Activated naive CD8-positive, alpha-beta T cell treated with anti-CD3 and anti-CD28 coated beads for 36 hours (primary cell): ENCODE measurements around the gene C19orf67. TPM values are rescaled to one million over a fixed set of nuclear protein-coding genes. Genes with fewer than 3 reads are reported as not detected.
A peak's percentile ranks its signal among the peaks of the same experiment; 100 is the strongest.
"Not testable (repeated sequence)": the region's sequence is repeated elsewhere in the genome, so short reads cannot be mapped to it uniquely, and the experiment has no call there.

Experiments
- DNase-seq: peaks from one replicate; pipeline ENCODE4 v3.0.0; 2021
- H3K27ac Mint-ChIP-seq: one replicate; pipeline ENCODE4 v1.8.0; 2022; ENCODE audit warnings: mild to moderate bottlenecking, moderate library complexity, mixed read lengths
- H3K27me3 Mint-ChIP-seq: one replicate; pipeline ENCODE4 v1.8.0; 2022; ENCODE audit warnings: mild to moderate bottlenecking, mixed read lengths
- H3K36me3 Mint-ChIP-seq: one replicate; pipeline ENCODE4 v1.8.0; 2021; ENCODE audit warnings: mild to moderate bottlenecking, mixed read lengths
- H3K4me1 Mint-ChIP-seq: one replicate; pipeline ENCODE4 v1.8.0; 2021; ENCODE audit warnings: mixed read lengths
- H3K4me3 Mint-ChIP-seq: one replicate; pipeline ENCODE4 v1.8.0; 2022; ENCODE audit warnings: mild to moderate bottlenecking, moderate library complexity, mixed read lengths
- H3K9me3 Mint-ChIP-seq: one replicate; pipeline ENCODE4 v1.8.0; 2022; ENCODE audit warnings: mixed read lengths
- total RNA-seq, 2 experiments: library from RNA; stranded (reverse); gene quantifications; one replicate each; pipeline ENCODE4 v1.2.3, GENCODE V29; 2021

C19orf67 gene
- total RNA-seq, 2 experiments from 2014 or later = not detected

DNA sequence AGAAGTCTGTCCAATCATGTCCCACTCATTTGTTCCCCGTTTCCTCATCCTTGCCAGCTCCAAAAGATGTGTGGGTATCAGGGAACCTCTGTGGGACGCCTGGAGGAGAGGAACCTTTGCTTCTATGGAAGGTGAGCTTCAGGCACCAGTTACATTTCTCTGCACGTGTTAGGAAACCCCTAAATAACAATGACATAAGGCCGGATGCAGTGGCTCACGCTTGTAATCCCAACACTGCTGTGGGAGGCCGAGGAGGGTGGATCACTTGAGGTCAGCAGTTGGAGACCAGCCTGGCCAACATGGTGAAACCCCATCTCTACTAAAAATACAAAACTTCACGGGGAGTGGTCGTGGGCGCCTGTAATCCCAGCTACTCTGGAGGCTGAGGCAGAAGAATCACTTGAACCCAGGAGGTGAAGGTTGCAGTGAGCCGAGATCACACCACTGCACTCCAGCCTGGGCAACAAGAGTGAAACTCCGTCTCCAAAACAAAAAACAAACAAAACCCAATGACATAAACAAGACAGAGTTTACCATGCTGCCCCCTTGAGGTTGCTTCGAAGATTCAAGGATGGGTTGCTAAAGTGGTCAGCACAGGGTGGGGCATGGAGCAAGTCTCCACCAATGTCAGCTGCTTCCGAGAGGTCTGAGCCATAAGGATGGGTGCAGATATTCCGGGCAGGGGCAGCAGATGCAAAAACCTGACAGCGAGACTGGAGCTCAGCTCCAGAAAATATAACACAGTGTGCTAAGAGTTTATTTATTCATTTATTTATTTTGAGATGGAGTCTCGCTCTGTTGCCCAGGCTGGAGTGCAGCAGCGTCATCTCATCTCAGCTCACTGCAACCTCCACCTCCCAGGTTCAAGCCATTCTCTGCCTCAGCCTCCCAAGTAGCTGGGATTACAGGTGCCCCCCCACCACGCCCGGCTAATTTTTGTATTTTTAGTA lies 42.6 kb downstream of the C19orf67 start:
- H3K4me3 Mint-ChIP-seq, H3K27me3 Mint-ChIP-seq, H3K9me3 Mint-ChIP-seq, H3K4me1 Mint-ChIP-seq, DNase-seq: not testable (repeated sequence)
- peaks cover 23% of the 10 kb centered on the region for H3K36me3 Mint-ChIP-seq
- H3K27ac Mint-ChIP-seq = peak overlapping the region; percentile 51

DNA sequence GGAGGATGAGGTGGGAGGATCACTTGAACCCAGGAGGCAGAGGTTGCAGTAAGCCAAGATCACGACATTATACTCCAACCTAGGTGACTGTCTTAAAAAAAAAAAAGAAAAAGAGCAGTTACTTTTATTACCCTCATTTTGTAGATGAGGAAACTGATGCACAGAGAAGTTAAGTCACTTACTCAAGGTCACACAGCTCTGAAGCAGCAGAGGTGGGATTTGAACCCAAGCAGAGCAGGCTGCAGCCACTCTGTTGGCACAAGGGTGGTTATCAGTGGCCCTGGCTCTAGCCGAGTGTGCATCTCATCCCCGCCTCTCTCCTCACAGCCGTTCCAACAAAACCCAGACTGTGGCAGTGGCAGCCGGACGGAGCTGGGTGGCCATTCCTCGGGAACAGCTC lies 46.4 kb downstream of the C19orf67 start:
- H3K27ac Mint-ChIP-seq = no peak overlapping the region
- peaks cover 15% of the 10 kb centered on the region for H3K36me3 Mint-ChIP-seq
- H3K4me3 Mint-ChIP-seq = no peak overlapping the region
- H3K4me1 Mint-ChIP-seq = peaks cover 8% of the 10 kb centered on the region
- DNase-seq = no peak
- H3K9me3 Mint-ChIP-seq = no peaks in the 10 kb centered on the region
- no peaks in the 10 kb centered on the region for H3K27me3 Mint-ChIP-seq

DNA sequence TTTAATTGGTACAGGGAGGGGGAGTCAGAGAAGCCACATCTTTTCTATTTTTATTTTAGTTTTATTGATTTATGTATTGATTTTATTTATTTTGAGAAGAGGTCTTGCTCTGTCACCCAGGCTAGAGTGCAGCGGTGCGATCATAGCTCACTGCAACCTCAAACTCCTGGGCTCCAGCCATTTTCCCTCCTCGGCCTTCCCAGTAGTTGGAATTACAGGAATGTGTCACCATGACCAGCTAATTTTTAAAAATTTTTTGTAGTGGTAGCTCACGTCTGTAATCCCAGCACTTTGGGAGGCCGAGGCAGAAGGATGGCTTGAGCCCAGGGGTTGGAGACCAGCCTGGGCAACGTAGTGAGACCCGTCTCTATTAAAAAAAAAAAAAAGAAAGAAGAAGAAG lies 49.9 kb downstream of the C19orf67 start:
- Mint-ChIP-seq H3K4me1 (peaks cover 23% of the 10 kb centered on the region), H3K9me3 (no peaks in the 10 kb centered on the region), H3K36me3 (peaks cover 19% of the 10 kb centered on the region), H3K4me3 (no peak overlapping the region), H3K27ac (no peak overlapping the region), H3K27me3 (no peaks in the 10 kb centered on the region)
- no peak for DNase-seq

DNA sequence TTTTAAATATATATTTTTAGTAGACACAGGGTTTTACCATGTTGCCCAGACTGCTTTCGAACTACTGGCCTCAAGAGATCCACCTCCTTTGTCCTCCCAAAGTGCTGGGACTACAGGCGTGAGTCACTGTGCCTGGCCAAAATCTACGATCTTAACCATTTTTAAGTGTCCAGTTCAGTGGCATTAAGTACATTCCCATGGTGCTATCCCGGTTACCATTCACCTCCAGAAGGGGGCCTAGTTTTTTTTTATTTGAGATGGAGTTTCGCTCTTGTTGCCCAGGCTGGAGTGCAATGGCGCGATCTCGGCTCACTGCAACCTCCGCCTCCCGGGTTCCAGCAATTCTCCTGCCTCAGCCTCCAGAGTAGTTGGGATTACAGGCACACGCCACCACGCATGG lies 50.4 kb downstream of the C19orf67 start:
- DNase-seq, H3K9me3 Mint-ChIP-seq, H3K27ac Mint-ChIP-seq, H3K27me3 Mint-ChIP-seq, H3K4me3 Mint-ChIP-seq: not testable (repeated sequence)
- H3K36me3 Mint-ChIP-seq = peaks cover 19% of the 10 kb centered on the region
- H3K4me1 Mint-ChIP-seq = peaks cover 26% of the 10 kb centered on the region

DNA sequence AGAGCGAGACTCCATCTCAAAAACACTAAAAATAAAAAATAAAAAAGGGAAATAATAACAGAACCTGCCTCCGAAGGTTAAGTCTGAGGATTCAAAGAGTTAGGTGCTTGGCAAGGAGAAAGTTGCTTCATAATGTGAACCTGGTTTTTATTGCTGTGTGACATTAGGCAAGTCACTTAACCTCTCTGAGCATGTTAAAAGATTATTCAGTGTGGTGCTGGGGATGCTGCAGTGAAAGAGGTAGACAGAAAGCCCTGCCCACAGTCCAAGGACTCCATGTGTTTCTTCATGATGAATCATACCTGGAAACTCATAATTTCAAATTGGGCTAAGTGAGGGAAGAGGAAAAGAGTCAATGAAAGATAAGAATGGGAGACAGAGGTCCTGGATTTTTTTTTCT lies 51.6 kb downstream of the C19orf67 start:
- DNase-seq = no peak
- peak overlapping the region; percentile 24 for H3K4me3 Mint-ChIP-seq
- H3K4me1 Mint-ChIP-seq = peaks cover 26% of the 10 kb centered on the region
- no peaks in the 10 kb centered on the region for H3K27me3 Mint-ChIP-seq
- H3K36me3 Mint-ChIP-seq = peaks cover 18% of the 10 kb centered on the region
- peak overlapping the region; percentile 57 for H3K27ac Mint-ChIP-seq
- no peaks in the 10 kb centered on the region for H3K9me3 Mint-ChIP-seq

DNA sequence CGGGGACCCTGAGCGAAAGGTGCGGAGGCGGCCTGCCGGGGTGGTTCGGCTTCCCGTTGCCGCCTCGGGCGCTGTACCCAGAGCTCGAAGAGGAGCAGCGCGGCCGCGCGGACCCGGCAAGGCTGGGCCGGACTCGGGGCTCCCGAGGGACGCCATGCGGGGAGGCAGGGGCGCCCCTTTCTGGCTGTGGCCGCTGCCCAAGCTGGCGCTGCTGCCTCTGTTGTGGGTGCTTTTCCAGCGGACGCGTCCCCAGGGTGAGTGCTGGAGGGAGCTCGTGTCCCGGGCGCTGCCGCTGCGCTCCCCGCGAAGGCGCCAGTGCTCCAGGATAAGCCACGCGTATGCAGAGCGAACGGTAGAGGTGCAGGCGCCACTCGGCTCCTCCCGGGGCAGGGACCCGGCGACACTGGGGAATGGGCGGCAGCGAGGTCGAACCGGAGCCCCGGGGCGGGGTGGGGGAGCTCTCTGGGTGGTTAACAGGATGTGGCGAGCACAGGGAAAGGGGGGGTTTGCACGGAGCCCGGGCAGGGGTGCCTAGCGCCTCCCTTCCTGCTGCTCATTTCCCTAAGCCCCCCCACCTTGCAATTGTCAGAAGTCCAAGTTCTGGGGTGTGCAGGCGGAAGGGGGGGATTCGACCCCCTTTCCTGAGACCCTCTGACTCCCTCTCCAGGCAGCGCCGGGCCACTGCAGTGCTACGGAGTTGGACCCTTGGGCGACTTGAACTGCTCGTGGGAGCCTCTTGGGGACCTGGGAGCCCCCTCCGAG lies 53.7 kb downstream of the C19orf67 start, which contains the start of gene IL27RA:
IL27RA (plus strand) TSS at position 44 of the 762 bp plus-strand sequence; CDS start at position 155, 111 bp downstream.
- peak within 1 kb of the TSS; percentile 88 for H3K27ac Mint-ChIP-seq
- H3K9me3 Mint-ChIP-seq = no peaks in the 10 kb centered on the region
- peaks cover 14% of the 10 kb centered on the region for H3K36me3 Mint-ChIP-seq
- H3K27me3 Mint-ChIP-seq = no peaks in the 10 kb centered on the region
- peaks cover 26% of the 10 kb centered on the region for H3K4me1 Mint-ChIP-seq
- peak within 1 kb of the TSS; percentile 94 for H3K4me3 Mint-ChIP-seq
- DNase-seq = peak; percentile 80

Other genes starting within 250 kb of the C19orf67 start
- under 1 TPM; 0.70 to 0.80 TPM for gene NANOS3, start 208.6 kb downstream of the C19orf67 start, total RNA-seq
- gene BRME1, start 179.7 kb downstream of the C19orf67 start, total RNA-seq = 1 to 10 TPM; 6.9 to 7.3 TPM
- gene CC2D1A, start 179.6 kb downstream of the C19orf67 start, total RNA-seq = 10 to 100 TPM; 24.4 to 25.0 TPM
- not detected for gene PODNL1, start 147.4 kb downstream of the C19orf67 start, total RNA-seq
- gene DCAF15, start 133.3 kb downstream of the C19orf67 start, total RNA-seq = 10 to 100 TPM; 54.3 to 54.6 TPM
- 10 to 100 TPM in 1 of 2 experiments, 1 to 10 TPM in 1; 9.9 to 11.4 TPM for gene RFX1, start 79.5 kb downstream of the C19orf67 start, total RNA-seq
- gene RLN3, start 57.6 kb downstream of the C19orf67 start, total RNA-seq = not detected
- 10 to 100 TPM; 48.2 to 48.5 TPM for gene IL27RA, start 54.0 kb downstream of the C19orf67 start, total RNA-seq
- gene PALM3, start 23.7 kb downstream of the C19orf67 start, total RNA-seq = not detected
- under 1 TPM; 0.20 to 0.31 TPM for gene MISP3, start 13.0 kb downstream of the C19orf67 start, total RNA-seq
- gene SAMD1, start 5.0 kb upstream of the C19orf67 start, total RNA-seq = 10 to 100 TPM; 66.7 to 68.0 TPM
- gene PRKACA, start 32.0 kb upstream of the C19orf67 start, total RNA-seq = 10 to 100 TPM; 54.3 to 56.0 TPM
- 10 to 100 TPM; 77.5 to 78.5 TPM for gene ASF1B, start 50.8 kb upstream of the C19orf67 start, total RNA-seq
- gene ADGRL1, start 120.4 kb upstream of the C19orf67 start, total RNA-seq = 1 to 10 TPM; 8.5 to 9.5 TPM